Activated T-helper 1 cell treated with anti-CD3 and anti-CD28 coated beads, Interleukin-12 subunit alpha, Interleukin-12 subunit beta, Interleukin-2, Interleukin-4 antibody, amounts not matched to agents 30 ng/mL and 10 ng/mL and 1 ng/mL, durations not matched to agents 14 hours and 24 hours and 36 hours (primary cell): ENCODE measurements around the gene EFHD1. TPM values are rescaled to one million over a fixed set of nuclear protein-coding genes. Genes with fewer than 3 reads are reported as not detected.
A peak's percentile ranks its signal among the peaks of the same experiment; 100 is the strongest.
"Not testable (repeated sequence)": the region's sequence is repeated elsewhere in the genome, so short reads cannot be mapped to it uniquely, and the experiment has no call there.

Experiments used
- DNase-seq: peaks from one replicate; pipeline ENCODE4 v3.0.0; 2021; ENCODE audit warnings: low spot score
- H3K27ac Mint-ChIP-seq: one replicate; pipeline ENCODE4 v1.8.0; 2021; ENCODE audit warnings: mild to moderate bottlenecking, mixed read lengths
- H3K27me3 Mint-ChIP-seq: one replicate; pipeline ENCODE4 v1.8.0; 2022; ENCODE audit warnings: mild to moderate bottlenecking, moderate library complexity, mixed read lengths; ENCODE audit not compliant: insufficient read depth
- H3K36me3 Mint-ChIP-seq: one replicate; pipeline ENCODE4 v1.8.0; 2021; ENCODE audit warnings: low read depth, mixed read lengths
- H3K4me1 Mint-ChIP-seq: one replicate; pipeline ENCODE4 v1.8.0; 2021; ENCODE audit warnings: low read depth, mixed read lengths
- H3K4me3 Mint-ChIP-seq: one replicate; pipeline ENCODE4 v1.8.0; 2021; ENCODE audit warnings: mild to moderate bottlenecking, moderate library complexity, mixed read lengths
- H3K9me3 Mint-ChIP-seq: one replicate; pipeline ENCODE4 v1.8.0; 2021; ENCODE audit warnings: mixed read lengths
- intact Hi-C: fragments of 100-400 bp; cut with micrococcal nuclease; formaldehyde crosslinking; loops from one replicate; pipeline ENCODE4 v1.15.1; 2024
- total RNA-seq: library from RNA; stranded (reverse); gene quantifications from 2 replicates; pipeline ENCODE4 v1.2.3, GENCODE V29; 2022

The EFHD1 gene
- total RNA-seq, 1 donor from 2014 or later, result 0.13 TPM

- peak within 1 kb of the TSS; percentile 87 for H3K27ac Mint-ChIP-seq
- peaks cover 30% of the 10 kb centered on the region for H3K4me1 Mint-ChIP-seq
- intact Hi-C loops, result loop anchor here (1.0 to 5.0 kb wide), 8 partner anchors 50 to 1155 kb away; partner anchors contain the start of genes ATG16L1, EIF4E2, HJURP and INPP5D
- H3K4me3 Mint-ChIP-seq, result peak within 1 kb of the TSS; percentile 99
- H3K36me3 Mint-ChIP-seq, result peaks cover 19% of the 10 kb centered on the region
- DNase-seq, result peak; percentile 90
- peaks cover 4% of the 10 kb centered on the region for H3K9me3 Mint-ChIP-seq
- H3K27me3 Mint-ChIP-seq, result no peaks in the 10 kb centered on the region
These were observed 63.8 kb downstream of the EFHD1 start, which contains the start of gene GIGYF2 for GRCh38 chr2:232697059-232697806. GIGYF2 (plus strand) TSS chr2:232697331; CDS start chr2:232735198, 37,867 bp downstream.

DNA sequence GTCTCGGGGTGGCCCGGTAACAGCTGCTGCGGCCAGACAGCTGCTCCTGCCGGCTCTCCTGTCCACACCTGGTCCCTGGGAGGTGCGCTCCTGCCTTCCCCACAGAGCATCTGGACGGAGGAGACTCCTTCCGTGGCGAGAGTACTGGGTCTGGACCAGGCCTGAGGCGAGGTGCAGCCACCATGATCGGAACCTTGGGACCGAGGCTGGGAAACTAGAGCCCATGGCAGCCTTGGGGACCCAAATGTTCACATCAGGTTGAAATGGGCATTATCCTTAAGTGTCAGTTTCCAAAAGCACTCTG lies 64.4 kb downstream of the EFHD1 start:
- Mint-ChIP-seq H3K36me3 (peaks cover 22% of the 10 kb centered on the region), H3K27me3 (no peaks in the 10 kb centered on the region), H3K9me3 (peaks cover 4% of the 10 kb centered on the region), H3K4me1 (peaks cover 30% of the 10 kb centered on the region), H3K4me3 (peak overlapping the region; percentile 99), H3K27ac (peak overlapping the region; percentile 69)
- intact Hi-C loops, result loop anchor here (1.0 to 5.0 kb wide), 8 partner anchors 50 to 1155 kb away; partner anchors contain the start of genes ATG16L1, EIF4E2, HJURP and INPP5D
- DNase-seq, result no peak

DNA sequence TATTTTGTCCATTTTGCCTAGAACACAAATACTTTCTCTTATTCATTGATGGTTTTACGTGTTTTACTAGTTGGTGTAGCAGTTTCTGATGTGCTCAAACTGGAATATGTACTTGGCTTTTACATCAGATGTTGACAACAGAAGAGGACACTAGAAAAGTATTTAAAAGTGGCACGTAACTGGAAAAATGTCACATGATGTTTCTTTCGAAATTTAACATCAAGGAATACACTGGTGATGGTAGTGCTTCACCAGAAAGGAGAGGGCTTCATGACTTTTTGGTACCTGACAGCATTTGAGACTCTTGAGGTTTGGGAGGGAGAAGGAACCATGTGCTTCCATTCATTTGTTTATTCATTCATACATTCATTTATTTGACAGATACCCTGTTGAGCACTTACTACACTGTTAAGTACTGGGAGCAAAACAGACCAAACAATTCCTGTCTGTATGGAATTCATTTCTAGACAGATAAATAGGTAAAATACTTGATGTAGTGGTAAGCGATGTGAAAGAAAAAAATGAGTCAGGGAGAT lies 65.2 kb downstream of the EFHD1 start:
- DNase-seq, result no peak
- no peaks in the 10 kb centered on the region for H3K27me3 Mint-ChIP-seq
- H3K4me1 Mint-ChIP-seq, result peaks cover 30% of the 10 kb centered on the region
- H3K27ac Mint-ChIP-seq, result peak overlapping the region; percentile 76
- intact Hi-C loops, result loop anchor here (5.0 kb wide), 5 partner anchors 49 to 1154 kb away; partner anchors contain the start of genes ATG16L1 and HJURP
- peaks cover 4% of the 10 kb centered on the region for H3K9me3 Mint-ChIP-seq
- H3K4me3 Mint-ChIP-seq, result peak overlapping the region; percentile 99
- H3K36me3 Mint-ChIP-seq, result peaks cover 26% of the 10 kb centered on the region

DNA sequence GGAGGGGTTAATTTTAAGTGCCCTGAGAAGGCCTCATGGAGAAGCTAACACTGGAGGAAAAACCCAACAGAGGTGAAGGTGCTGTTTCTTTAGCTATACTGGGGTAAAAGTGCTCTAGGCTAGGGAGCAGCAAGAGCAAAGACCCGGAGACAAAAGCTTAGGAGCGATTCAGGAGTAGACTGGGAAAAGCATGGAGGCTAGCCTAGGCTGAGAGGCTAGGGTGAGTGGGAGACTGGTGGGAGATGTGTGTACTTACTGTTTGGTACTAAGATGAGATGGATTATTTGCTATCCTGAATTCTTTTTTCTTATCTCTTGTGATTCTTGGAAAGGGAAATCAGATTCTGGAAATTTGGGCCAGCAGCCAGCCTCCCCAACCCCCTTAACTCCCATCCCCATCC lies 65.7 kb downstream of the EFHD1 start:
- Mint-ChIP-seq H3K4me1 (peaks cover 30% of the 10 kb centered on the region), H3K27ac (peak overlapping the region; percentile 76), H3K27me3 (no peaks in the 10 kb centered on the region), H3K36me3 (peaks cover 30% of the 10 kb centered on the region), H3K4me3 (peak overlapping the region; percentile 99), H3K9me3 (peaks cover 4% of the 10 kb centered on the region)
- no peak for DNase-seq
- intact Hi-C loops, result loop anchor here (5.0 kb wide), 5 partner anchors 48 to 1153 kb away; partner anchors contain the start of genes ATG16L1 and HJURP

DNA sequence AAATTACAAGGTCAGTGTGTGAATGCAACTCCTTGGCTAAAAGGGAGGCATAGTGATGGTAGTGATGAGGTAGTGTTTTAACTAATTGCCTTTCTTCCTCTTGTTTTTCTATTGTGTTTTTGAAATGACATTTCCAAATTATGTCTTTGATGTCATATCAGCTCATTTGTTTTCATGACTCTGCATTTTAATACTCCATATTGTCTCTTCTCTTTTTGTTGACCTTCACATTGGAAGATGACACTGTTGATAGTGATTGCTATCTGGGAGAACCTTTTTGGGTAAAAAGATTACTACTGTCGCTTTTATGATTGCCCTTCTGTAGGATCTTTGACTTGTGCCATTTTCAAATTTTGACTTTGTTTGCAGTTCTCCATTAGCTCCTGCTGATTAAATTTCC lies 66.8 kb downstream of the EFHD1 start:
- intact Hi-C loops, result no loop called here
- no peak for DNase-seq
- peaks cover 30% of the 10 kb centered on the region for H3K4me1 Mint-ChIP-seq
- H3K4me3 Mint-ChIP-seq, result peak overlapping the region; percentile 16
- no peaks in the 10 kb centered on the region for H3K27me3 Mint-ChIP-seq
- H3K36me3 Mint-ChIP-seq, result peaks cover 32% of the 10 kb centered on the region
- H3K9me3 Mint-ChIP-seq, result no peaks in the 10 kb centered on the region
- no peak overlapping the region for H3K27ac Mint-ChIP-seq

GRCh38 chr2:232707076-232707475 lies 73.7 kb downstream of the EFHD1 start:
- H3K27ac Mint-ChIP-seq, result no peak overlapping the region
- intact Hi-C loops, result no loop called here
- peaks cover 29% of the 10 kb centered on the region for H3K36me3 Mint-ChIP-seq
- no peaks in the 10 kb centered on the region for H3K9me3 Mint-ChIP-seq
- H3K4me1 Mint-ChIP-seq, result no peaks in the 10 kb centered on the region
- DNase-seq, result no peak
- no peaks in the 10 kb centered on the region for H3K27me3 Mint-ChIP-seq
- no peak overlapping the region for H3K4me3 Mint-ChIP-seq

DNA sequence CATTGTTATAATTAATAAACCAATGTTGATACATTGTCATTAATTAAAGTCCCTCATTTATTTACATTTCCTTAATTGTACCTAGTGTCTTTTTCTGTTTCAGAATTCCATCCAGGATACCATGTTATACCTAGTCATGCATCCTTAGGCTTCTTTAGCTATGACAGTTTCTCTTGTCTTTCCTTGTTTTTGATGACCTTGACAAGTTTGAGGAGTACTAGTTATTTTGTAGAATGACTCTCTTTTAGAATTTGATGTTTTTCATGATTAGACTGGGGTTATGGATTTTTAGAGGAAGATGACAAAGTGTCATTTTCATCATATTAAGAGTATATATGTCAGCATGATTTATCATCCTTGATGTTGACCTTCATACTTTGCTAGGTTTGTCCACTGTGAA lies 80.1 kb downstream of the EFHD1 start:
- Mint-ChIP-seq H3K27me3 (no peaks in the 10 kb centered on the region), H3K27ac (no peak overlapping the region), H3K4me3 (no peak overlapping the region), H3K9me3 (no peaks in the 10 kb centered on the region), H3K36me3 (peaks cover 36% of the 10 kb centered on the region), H3K4me1 (peaks cover 15% of the 10 kb centered on the region)
- no peak for DNase-seq
- intact Hi-C loops, result no loop called here

GRCh38 chr2:232714969-232715368 lies 81.6 kb downstream of the EFHD1 start:
- H3K4me3 Mint-ChIP-seq, result no peak overlapping the region
- intact Hi-C loops, result no loop called here
- H3K27ac Mint-ChIP-seq, result no peak overlapping the region
- H3K9me3 Mint-ChIP-seq, result peaks cover 2% of the 10 kb centered on the region
- peaks cover 15% of the 10 kb centered on the region for H3K4me1 Mint-ChIP-seq
- no peaks in the 10 kb centered on the region for H3K27me3 Mint-ChIP-seq
- peaks cover 49% of the 10 kb centered on the region for H3K36me3 Mint-ChIP-seq
- no peak for DNase-seq

DNA sequence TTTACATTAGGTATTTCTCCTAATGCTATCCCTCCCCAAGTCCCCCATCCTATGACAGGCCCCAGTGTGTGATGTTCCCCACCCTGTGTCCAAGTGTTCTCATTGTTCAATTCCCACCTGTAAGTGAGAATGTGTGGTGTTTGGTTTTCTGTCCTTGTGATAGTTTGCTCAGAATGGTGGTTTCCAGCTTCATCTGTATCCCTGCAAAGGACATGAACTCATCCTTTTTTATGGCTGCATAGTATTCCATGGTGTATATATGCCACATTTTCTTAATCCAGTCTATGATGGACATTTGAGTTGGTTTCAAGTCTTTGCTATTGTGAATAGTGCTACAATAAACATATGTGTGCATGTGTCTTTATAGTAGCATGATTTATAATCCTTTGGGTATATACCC lies 86.7 kb downstream of the EFHD1 start:
- Mint-ChIP-seq H3K36me3 (peaks cover 56% of the 10 kb centered on the region), H3K4me1 (peaks cover 29% of the 10 kb centered on the region)
- H3K4me3 Mint-ChIP-seq, H3K27me3 Mint-ChIP-seq, DNase-seq, intact Hi-C loops, H3K27ac Mint-ChIP-seq, H3K9me3 Mint-ChIP-seq: not testable (repeated sequence)

GRCh38 chr2:232721261-232721660 lies 87.9 kb downstream of the EFHD1 start:
- H3K9me3 Mint-ChIP-seq, result peaks cover 4% of the 10 kb centered on the region
- no peaks in the 10 kb centered on the region for H3K27me3 Mint-ChIP-seq
- H3K4me1 Mint-ChIP-seq, result peaks cover 25% of the 10 kb centered on the region
- peak overlapping the region; percentile 71 for H3K27ac Mint-ChIP-seq
- H3K36me3 Mint-ChIP-seq, result peaks cover 55% of the 10 kb centered on the region
- DNase-seq, result no peak
- intact Hi-C loops, result no loop called here
- no peak overlapping the region for H3K4me3 Mint-ChIP-seq

GRCh38 chr2:232721882-232722281 lies 88.5 kb downstream of the EFHD1 start:
- H3K9me3 Mint-ChIP-seq, result peaks cover 4% of the 10 kb centered on the region
- H3K27ac Mint-ChIP-seq, result peak overlapping the region; percentile 71
- peaks cover 54% of the 10 kb centered on the region for H3K36me3 Mint-ChIP-seq
- DNase-seq, result no peak
- H3K27me3 Mint-ChIP-seq, result no peaks in the 10 kb centered on the region
- intact Hi-C loops, result no loop called here
- H3K4me1 Mint-ChIP-seq, result peaks cover 25% of the 10 kb centered on the region
- H3K4me3 Mint-ChIP-seq, result no peak overlapping the region

- H3K4me1 Mint-ChIP-seq, result peaks cover 20% of the 10 kb centered on the region
- H3K27me3 Mint-ChIP-seq, result no peaks in the 10 kb centered on the region
- no peak overlapping the region for H3K4me3 Mint-ChIP-seq
- no peak for DNase-seq
- peaks cover 47% of the 10 kb centered on the region for H3K36me3 Mint-ChIP-seq
- H3K9me3 Mint-ChIP-seq, result peaks cover 4% of the 10 kb centered on the region
- H3K27ac Mint-ChIP-seq, result peak overlapping the region; percentile 43
- intact Hi-C loops, result no loop called here
These were observed 89.6 kb downstream of the EFHD1 start for GRCh38 chr2:232723027-232723426.

DNA sequence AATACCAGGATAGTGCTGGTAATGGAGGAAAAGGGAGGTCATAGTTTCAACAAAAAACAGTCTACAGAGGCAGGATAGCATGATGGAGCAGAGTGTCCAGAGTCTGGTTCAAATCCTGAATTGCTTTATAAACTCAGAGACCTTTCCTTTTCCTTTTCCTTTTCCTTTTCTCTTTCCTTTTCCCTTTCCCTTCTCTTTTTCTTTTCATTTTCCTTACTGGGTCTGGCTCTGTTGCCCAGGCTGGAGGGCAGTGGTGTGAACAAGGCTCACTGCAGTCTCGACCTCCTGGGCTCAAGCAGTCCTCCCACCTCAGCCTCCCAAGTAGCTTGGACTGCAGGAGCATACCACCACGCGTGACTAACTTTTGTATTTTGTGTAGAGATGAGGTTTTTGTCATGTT lies 95.4 kb downstream of the EFHD1 start:
- H3K4me3 Mint-ChIP-seq, result no peak overlapping the region
- DNase-seq, result no peak
- no peaks in the 10 kb centered on the region for H3K4me1 Mint-ChIP-seq
- no peak overlapping the region for H3K27ac Mint-ChIP-seq
- intact Hi-C loops, result no loop called here
- peaks cover 37% of the 10 kb centered on the region for H3K36me3 Mint-ChIP-seq
- H3K9me3 Mint-ChIP-seq, result no peaks in the 10 kb centered on the region
- H3K27me3 Mint-ChIP-seq, result no peaks in the 10 kb centered on the region
